Measurements from ENCODE around the gene CRIP1. TPM values are rescaled to one million over a fixed set of nuclear protein-coding genes. Genes with fewer than 3 reads are reported as not detected.

Gene CRIP1
- total RNA-seq, 1 donor from 2014 or later: 7.6 TPM

DNA sequence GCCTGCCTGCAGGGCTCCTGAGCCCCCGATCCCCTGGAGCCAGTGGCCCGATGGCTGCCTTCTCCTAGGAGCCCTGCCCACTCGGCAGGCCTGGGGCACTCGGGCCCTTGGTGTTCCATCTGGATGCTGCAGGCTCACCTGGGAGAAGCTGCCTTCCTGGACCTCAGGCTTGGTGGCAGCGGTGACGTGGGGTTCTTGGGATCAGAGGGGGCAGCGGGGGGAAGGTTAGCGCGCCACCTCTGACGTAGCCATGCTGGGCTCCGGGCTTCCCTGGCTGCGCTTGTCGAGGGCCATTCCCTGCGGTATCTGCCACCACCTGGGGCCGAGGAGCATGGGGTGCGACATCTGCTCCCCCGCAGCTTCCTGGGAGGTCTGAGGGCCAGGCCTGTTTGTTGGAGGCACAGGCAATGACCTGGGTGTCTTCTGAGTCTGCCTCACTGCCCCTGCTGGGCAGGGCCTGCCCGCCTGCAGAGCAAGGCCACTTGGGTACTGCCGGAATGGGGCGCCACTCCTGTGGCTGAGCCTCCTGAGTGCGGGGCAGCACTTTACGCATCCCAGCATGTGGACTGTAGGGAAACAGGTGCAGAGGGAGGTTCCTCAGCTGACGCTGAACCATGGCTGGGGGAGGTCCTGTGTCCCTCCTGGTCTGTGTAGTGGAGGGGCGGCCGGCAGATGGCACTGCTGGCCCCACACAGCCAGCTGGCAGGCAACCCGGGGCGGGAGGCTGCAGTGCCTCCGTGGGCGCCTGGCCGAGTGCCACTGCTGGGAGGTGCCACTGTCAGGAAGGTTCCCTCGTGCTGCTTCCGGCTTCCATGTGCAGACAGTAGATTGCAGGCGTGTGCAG, 46.8 kb upstream of the CRIP1 start:
- DNase-seq (ENCODE audit: extremely low spot score in 2 of 2): no peak
- H3K9me3 ChIP-seq: no peaks in the 10 kb centered on the region
- no peaks in the 10 kb centered on the region for H3K4me1 ChIP-seq
- no peaks in the 10 kb centered on the region for H3K27me3 ChIP-seq
- intact Hi-C loops (cut with DNase I): loop anchor here (10.0 kb wide), 1 partner anchor 85 kb away; the partner anchor contains the start of gene TMEM121
- no peak for TF ChIP-seq POLR2AphosphoS5 (IDR thresholded peaks at IDR 0.05; ENCODE audit: insufficient read depth in 1 of 2, low read depth in 1 of 2)
- TF ChIP-seq POLR2A (IDR thresholded peaks at IDR 0.05): no peak
- TF ChIP-seq, protein P1, sequence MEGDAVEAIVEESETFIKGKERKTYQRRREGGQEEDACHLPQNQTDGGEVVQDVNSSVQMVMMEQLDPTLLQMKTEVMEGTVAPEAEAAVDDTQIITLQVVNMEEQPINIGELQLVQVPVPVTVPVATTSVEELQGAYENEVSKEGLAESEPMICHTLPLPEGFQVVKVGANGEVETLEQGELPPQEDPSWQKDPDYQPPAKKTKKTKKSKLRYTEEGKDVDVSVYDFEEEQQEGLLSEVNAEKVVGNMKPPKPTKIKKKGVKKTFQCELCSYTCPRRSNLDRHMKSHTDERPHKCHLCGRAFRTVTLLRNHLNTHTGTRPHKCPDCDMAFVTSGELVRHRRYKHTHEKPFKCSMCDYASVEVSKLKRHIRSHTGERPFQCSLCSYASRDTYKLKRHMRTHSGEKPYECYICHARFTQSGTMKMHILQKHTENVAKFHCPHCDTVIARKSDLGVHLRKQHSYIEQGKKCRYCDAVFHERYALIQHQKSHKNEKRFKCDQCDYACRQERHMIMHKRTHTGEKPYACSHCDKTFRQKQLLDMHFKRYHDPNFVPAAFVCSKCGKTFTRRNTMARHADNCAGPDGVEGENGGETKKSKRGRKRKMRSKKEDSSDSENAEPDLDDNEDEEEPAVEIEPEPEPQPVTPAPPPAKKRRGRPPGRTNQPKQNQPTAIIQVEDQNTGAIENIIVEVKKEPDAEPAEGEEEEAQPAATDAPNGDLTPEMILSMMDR (IDR thresholded peaks at IDR 0.05): no peak
- H3K36me3 ChIP-seq: peaks cover 0 to 10% of the 10 kb centered on the region in 2 donors
- no peak overlapping the region for H3K27ac ChIP-seq
- H3K4me3 ChIP-seq: no peak overlapping the region

DNA sequence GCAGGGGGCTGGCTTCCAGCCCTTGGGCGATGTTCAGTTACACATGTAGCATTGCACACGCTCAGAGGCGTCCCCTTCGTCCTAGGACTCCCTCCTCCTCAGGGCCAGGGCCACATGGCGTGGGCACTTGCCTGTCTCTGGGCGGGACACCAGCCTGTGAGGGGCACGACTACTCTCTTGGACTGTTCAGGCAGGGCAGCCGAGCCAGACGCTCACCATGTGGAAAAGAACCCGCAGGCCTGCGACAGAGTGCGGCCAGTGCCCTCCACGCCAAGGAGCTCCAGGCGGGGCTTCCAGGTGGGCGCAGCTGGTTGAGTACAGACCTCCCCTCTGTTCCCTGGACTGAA, 46.2 kb upstream of the CRIP1 start:
- no peak for DNase-seq (ENCODE audit: extremely low spot score in 2 of 2)
- H3K27ac ChIP-seq: no peak overlapping the region
- H3K36me3 ChIP-seq: peaks cover 0 to 10% of the 10 kb centered on the region in 2 donors
- no peaks in the 10 kb centered on the region for H3K9me3 ChIP-seq
- intact Hi-C loops (cut with DNase I): loop anchor here (10.0 kb wide), 1 partner anchor 84 kb away; the partner anchor contains the start of gene TMEM121
- no peak overlapping the region for H3K4me3 ChIP-seq
- H3K4me1 ChIP-seq: no peaks in the 10 kb centered on the region
- no peaks in the 10 kb centered on the region for H3K27me3 ChIP-seq
- TF ChIP-seq POLR2AphosphoS5 (IDR thresholded peaks at IDR 0.05; ENCODE audit: insufficient read depth in 1 of 2, low read depth in 1 of 2) (no peak), POLR2A (IDR thresholded peaks at IDR 0.05) (no peak)
- TF ChIP-seq, protein P1 (IDR thresholded peaks at IDR 0.05): no peak

DNA sequence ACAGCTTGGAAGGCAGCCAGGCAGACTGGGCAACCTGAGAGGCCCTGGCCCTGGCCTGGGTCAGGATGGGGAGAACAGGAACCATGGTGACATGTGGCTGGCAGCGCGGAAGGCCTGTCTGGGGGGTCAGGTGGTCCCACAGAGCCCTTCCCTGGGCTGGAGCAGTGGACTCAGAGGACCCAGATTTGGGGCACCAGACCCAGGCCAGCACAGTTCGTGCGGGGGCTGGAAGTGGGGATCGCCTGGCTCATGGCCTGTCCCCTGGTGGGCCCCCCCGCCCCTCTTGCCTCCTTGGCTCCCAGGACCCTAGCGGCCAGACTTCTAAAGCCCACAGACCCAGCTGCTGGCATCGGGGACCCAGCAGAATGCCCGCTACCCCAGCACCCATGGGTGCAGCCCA, 45.7 kb upstream of the CRIP1 start:
- DNase-seq (ENCODE audit: extremely low spot score in 2 of 2): no peak
- Histone ChIP-seq H3K36me3 (peaks cover 0 to 10% of the 10 kb centered on the region in 2 donors), H3K27me3 (no peaks in the 10 kb centered on the region), H3K9me3 (no peaks in the 10 kb centered on the region), H3K4me3 (no peak overlapping the region), H3K27ac (no peak overlapping the region), H3K4me1 (no peaks in the 10 kb centered on the region)
- no peak for TF ChIP-seq POLR2AphosphoS5 (IDR thresholded peaks at IDR 0.05; ENCODE audit: insufficient read depth in 1 of 2, low read depth in 1 of 2)
- TF ChIP-seq, protein P1 (IDR thresholded peaks at IDR 0.05): no peak
- no peak for TF ChIP-seq POLR2A (IDR thresholded peaks at IDR 0.05)
- intact Hi-C loops (cut with DNase I): loop anchor here (10.0 kb wide), 1 partner anchor 84 kb away; the partner anchor contains the start of gene TMEM121

DNA sequence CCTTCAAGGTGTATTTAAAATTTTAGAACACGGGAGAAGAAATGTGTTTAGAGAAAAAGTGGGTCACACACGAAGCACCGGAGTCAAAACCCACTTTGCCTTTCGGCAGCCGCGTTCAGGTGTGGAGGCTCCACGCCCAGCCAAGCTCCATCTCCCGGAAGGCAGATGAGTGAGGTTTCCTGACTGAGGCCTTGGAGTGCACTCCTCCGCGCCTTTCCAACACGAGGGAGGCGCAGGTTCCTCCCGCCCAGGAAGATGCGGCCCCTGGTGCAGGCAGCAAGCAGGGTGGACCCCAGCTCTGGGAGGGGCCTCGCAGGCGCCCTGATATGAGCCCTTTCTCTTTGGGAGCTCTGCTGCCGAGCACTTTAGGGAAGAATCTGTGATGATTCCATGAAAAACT, 44.6 kb upstream of the CRIP1 start:
- intact Hi-C loops (cut with DNase I): loop anchor here (10.0 kb wide), 1 partner anchor 83 kb away; the partner anchor contains the start of gene TMEM121
- TF ChIP-seq, protein P1 (IDR thresholded peaks at IDR 0.05): no peak
- TF ChIP-seq POLR2A (IDR thresholded peaks at IDR 0.05): no peak
- no peak for TF ChIP-seq POLR2AphosphoS5 (IDR thresholded peaks at IDR 0.05; ENCODE audit: insufficient read depth in 1 of 2, low read depth in 1 of 2)
- H3K9me3 ChIP-seq: no peaks in the 10 kb centered on the region
- H3K27me3 ChIP-seq: no peaks in the 10 kb centered on the region
- H3K27ac ChIP-seq: no peak overlapping the region
- no peak overlapping the region for H3K4me3 ChIP-seq
- no peaks in the 10 kb centered on the region for H3K4me1 ChIP-seq
- peaks cover 0 to 10% of the 10 kb centered on the region in 2 donors for H3K36me3 ChIP-seq
- no peak for DNase-seq (ENCODE audit: extremely low spot score in 2 of 2)

DNA sequence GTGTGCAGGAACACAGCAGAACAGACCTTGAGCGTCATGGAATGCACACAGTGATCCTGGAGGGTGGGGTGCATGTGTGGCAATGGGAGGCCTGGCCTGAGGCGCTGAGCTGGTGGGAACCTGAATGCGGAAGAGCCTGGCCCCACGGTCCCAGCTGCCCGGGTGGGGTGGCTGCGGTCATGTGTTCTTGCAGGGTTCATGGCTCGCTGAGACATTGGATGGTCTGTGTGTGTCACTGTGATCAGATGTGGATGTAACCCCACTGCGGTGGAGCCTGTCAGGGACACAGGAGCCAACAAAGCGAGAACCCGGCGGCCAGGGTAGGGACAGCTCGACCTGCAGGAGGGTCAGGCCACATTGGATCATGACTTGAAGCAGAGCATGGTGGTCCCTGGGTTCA, 43.9 kb upstream of the CRIP1 start:
- Histone ChIP-seq H3K27ac (no peak overlapping the region), H3K9me3 (no peaks in the 10 kb centered on the region), H3K27me3 (no peaks in the 10 kb centered on the region), H3K36me3 (peaks cover 0 to 10% of the 10 kb centered on the region in 2 donors), H3K4me1 (no peaks in the 10 kb centered on the region), H3K4me3 (no peak overlapping the region)
- no peak for DNase-seq (ENCODE audit: extremely low spot score in 2 of 2)
- intact Hi-C loops (cut with DNase I): loop anchor here (10.0 kb wide), 1 partner anchor 82 kb away; the partner anchor contains the start of gene TMEM121
- TF ChIP-seq POLR2AphosphoS5 (IDR thresholded peaks at IDR 0.05; ENCODE audit: insufficient read depth in 1 of 2, low read depth in 1 of 2) (no peak), POLR2A (IDR thresholded peaks at IDR 0.05) (no peak)
- TF ChIP-seq, protein P1 (IDR thresholded peaks at IDR 0.05): no peak

All from vagina (tissue), 2 donors.